ENCODE results near the gene HOXA9.

HOXA9 gene

DNA sequence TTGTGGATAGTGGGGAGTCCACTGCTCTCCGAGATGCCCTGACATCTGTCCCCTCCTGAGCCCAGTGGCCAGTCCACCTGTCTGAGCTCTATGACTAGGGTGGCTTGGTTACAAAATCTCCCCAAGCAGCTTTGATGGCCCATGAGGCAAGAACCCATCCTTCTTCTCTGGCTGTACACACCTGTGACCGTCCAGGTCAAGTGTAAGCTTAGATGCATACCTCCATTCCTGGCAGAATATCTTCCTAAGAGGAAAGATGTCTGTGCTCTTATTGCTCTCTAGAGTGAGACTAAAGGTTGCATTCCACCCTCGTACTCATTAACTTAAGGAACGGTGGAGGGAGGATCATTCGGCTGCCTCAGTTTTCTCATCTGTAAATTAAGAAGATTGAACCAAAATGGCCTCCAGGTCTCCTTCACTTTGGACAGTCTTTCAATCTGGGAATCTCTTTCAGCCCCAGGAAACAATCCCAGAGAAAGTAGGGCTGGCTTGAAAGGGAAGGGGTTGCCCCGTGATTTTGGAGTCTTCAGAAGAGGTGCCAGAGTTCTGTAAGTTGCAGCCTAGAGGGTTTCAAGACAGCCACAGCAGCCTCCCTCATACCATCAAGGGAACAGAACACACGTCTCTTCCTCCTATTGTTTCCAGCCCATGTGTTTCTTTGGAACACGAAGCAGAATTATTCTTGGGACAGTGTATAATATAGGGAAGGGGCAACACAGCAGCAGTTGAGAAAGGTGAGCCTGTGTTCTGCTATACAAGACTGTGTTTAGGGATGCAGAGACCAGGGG lies 40.2 kb downstream of the HOXA9 start:
- no peak for DNase-seq (ENCODE audit: low spot score)

DNA sequence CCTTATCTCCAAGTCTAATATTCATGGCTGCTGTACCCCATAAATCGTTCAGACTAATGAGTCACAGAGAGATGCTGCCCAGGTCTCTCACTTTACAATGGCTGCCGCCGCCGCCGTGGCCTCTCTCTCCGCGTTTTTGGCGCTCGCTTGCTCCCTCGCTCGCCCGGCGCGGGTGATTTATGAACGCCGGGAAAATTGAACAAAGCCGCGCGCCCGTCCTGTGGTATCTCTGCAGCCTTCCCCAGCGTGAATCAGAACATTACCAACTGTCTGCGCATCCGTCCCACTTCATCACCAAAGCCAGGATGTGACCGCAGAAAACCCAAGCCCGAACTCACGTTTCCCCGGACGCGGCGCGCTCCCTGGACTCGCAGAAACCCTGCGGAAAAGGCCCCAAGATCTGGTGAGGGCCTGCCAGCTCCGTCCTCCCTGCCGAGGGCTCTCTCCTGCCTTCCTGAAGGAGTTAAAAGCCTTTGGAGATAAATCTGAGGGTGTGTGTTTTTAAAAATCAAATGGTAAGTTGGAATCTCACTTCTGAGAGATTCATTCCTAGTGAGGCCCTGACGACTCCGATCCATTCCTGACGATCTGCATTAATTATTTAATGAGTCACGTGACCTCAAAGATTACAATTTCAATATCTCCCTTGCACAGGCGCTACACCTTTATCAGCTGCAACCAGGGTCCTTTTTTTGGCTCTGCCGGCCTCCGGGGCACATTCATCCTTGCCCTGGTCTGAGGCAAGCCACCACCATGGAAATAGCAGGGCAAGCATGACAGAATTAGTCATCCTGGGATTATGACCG lies 41.0 kb downstream of the HOXA9 start:
- DNase-seq (ENCODE audit: low spot score), result no peak

DNA sequence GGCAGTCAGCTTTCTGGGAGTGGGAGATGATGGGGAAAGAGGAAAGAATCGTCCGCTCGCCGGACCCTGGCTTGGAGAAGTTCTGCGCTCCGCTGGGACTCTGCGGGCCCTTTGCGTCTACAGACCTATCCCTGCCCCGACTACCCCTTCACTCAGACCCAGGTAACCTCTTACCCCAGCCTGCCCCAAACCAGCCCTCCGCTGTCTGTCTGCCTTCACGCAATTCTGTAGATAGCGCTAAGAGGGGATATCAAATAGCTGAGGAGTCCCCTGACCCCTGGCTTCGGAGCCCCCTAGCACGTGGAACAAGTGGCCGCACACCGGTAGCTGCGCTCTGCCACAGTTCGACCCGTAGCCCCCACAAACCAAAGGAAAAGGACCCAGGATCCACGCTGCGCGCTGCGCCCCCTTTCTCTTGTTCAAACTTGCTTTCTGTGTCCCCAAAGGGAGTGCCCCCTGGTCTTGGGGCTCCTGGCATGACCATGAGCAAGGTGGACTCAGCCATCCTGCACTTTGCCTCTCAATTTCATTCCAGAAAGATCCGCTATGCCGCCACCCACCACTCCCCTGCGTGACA lies 41.8 kb downstream of the HOXA9 start:
- DNase-seq (ENCODE audit: low spot score), result no peak

DNA sequence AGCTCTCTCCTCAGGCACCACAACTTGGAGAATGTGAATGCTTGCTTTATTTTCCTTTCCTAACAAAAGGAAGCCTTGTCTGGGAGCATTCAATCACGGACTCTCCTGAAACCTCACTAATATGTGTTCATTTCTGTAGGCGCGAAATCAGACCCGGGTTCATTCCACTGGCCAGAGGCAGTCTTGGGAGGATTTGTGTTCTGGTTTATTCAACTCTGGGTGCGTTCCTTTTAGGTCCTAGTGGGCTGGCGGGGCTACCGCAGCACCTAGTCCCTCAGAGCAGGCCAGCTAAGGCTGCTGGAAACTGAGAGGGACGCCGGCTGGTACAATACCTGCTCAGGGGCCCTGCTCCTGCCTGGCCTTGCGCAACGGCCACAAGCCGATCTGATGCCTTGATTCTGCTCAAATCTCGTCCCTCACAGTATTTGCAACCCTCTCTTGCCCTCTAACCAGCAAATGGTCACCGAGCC lies 42.3 kb downstream of the HOXA9 start:
- DNase-seq (ENCODE audit: low spot score), result no peak

DNA sequence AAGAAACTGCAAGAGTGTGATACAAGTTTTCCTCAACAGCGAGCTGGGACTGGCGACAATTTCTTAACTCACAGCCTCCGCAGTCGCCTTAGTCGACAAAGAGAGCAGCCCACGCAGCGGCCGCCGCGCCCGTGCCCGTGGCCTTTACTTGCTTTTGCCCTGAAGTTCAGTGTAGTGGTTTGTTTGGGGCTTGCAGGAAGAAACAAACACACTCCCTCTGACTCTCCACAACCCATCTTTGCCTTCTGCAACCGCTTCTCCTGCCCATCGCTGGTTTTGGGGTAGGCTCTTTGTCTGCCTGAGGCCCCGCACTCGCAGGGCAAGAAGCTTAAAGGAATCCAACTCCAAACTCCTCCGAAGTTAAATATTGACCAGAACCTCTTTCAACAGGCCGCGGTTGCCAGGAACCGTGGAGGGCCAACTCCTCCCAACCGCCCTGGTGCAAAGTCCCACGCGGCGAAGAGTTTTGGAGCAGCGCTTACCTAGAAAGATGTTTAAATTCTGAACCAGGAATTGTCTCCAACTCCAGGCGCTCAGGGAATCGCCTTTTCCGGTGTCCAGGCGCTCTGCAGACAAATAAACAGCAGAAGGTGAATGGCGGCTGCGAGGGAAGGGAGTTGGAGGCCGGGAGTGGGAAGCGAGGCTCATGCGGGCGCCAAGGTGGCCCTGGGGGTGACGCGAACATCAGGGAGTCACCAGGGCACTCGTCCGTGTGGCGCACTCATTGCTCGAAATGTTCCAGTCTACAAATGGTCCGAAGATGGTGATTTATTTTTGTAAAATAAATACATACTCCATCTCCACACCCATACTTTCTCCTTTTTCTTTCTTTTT lies 43.0 kb downstream of the HOXA9 start:
- DNase-seq (ENCODE audit: low spot score), result no peak

DNA sequence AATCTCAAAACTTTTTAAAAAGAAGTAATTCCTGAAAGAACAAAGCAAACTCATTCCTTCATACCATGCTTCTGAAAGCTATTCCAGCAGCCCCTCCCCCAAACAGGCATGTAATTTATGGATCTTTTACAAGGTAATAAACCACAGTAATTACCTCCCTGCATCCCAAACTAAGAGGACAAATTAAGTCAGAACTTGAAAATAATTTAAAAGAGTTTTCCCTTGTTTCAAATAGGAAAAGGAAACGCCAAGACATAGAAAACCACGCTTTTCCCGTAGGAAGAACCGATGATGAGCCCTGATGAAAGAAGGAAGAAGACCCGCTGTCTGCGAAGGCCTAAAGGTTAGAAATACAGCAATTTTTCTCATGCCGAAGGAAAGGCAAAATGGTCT lies 43.7 kb downstream of the HOXA9 start:
- no peak for DNase-seq (ENCODE audit: low spot score)

DNA sequence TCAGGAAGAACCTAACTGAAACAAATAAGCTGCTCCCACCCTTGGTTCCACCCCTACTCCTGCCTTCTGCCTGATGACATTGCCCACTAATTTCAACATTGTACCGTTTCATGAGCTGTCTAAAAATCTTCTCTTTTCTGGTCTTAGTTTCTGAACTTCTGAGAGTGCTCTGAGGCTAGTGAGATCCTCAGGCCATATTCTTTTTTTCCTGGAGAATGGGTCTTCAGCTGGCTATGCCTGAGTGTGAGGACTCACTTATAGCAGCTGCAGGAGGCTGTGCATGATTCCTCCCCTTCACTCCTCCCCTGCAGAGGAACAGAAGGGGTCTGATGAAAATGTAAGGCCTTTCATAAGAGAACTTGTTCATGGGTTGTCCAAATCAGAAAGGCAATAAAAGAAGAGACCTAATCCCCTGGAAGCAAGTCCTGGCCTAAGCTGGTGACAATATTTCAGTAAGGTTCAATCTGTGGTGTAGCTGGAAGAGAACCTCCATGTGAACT lies 45.9 kb downstream of the HOXA9 start:
- no peak for DNase-seq (ENCODE audit: low spot score)

DNA sequence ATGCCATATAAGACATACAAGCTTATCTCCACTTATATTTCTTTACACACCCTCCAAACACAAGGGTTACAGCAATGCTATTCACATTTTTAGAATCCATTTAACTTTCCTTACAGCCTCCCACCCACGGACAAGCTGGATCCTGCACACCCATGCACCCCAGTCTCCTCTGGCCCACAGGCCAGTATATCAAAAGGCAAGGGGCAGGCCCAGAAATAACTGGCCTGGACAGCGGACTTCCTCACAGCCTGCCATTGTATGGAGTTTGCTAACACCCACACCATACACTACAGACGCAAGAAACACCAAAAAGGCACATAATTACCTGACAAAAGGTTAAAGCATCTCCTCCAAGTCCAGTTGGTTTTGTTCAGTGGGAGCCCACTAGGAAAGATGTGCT lies 46.8 kb downstream of the HOXA9 start:
- no peak for DNase-seq (ENCODE audit: low spot score)

DNA sequence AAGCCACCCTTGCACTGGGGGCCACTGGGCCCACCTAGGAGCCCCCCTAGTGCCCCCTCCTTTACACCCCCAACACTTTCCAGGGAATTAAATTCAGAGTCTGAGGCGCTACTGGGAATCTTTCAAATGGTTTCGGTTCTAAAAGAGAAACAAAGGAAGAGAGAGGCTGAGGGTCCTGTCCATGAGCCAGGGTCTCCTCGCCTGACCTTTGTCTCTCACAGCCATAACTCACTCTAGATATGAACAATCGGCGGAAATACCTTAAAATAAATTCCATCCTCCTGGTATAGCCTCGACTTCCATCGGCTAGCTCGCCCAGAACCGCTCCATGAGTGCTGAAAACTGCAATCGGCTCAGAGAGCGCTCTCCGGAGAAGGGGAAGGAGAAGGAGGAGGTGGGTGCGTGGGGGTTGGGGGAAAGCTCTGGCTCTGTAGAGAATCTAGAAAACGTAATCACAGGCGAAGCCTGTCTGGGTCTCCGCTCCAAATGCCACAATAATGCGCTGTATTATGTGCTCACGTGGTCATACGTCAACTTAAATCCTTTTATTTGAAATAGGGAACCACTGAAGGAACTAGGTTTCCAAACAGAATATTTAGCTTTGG lies 47.3 kb downstream of the HOXA9 start:
- DNase-seq (ENCODE audit: low spot score), result no peak

DNA sequence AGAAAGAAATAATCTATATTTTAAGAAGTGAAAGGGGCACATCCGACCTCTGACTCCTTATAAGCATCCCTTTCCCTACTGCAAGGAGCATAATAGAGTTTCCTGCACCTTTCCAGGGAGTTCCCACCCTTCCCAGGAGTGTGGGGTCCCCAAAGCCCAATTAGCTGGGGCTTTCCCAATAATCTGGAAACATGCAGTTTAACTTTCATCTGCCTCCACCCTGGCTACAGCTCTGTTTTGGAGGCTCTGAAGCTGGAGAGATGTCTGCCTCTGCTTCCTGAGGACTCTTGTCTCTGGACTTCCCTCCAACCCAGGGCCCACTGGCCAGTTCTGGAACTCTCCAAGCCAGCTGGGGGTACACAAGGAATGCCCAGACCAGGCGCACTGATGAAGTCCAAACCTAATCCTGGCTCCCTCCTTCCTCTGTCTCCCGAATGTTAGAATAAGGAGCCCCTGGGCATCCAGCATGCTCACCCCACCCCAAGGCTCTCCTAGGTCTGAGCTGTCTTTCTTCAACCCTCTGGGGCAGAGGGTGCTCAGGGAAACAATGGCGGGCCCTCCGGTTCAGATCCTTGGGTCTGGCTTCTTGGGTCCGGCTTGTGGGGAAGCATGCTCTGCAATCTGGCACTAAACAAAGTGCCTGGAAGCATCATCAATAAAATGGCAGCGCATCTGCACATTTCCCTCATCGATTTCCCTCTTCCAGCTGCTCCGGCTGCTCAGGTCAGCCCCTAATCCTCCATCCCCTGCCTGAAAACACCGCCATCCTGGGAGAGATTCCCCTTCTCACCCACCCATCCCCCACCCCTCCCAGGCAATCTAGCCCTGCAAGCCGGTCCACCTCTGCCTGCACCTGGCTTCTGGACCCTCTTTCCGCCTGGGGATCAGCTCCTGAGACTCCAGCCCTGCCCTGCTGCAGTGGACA lies 48.1 kb downstream of the HOXA9 start:
- DNase-seq (ENCODE audit: low spot score), result no peak

DNA sequence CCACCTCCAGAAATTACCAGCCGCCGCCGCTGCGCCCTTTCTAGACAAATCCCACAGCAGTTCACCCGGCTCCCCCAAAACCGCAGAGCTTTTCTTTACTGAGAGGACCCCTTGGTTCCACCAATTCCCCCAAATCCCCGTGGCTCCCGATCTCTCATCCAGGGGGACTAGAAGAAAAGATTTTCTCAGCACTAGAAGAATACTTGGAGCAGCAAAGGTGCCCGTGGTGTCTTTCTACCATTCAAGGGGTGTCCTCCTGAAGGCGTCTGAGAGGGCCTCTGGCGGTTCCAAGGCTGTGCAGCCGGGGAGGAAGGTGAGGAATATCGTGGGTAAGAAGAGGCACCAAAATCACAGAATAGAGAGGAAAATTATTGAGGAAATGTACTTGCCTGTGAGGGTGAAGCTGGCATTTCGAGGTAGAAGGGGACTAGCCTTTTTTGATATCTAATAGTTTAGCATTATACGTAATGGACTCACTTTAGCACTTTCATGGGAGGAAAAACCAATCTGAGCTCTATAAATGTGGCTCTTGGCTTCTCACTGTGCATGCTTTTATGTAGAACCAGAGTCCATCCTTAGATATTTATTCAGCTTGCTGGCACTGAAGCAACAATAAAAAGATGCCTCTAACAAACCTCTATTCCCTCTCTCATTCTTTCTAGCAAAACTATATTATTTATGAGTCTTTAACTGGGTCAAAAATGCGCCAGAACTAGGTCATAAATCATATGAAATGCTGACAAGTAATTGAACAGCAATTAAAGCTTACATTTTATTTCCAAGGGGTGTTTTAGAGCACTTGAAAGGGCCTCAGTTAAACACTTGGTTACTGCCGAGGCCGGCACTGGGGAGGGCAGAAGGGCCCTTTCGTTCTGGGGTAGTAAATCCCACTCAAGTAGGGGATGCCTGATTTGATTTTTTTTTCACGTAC lies 49.0 kb downstream of the HOXA9 start:
- no peak for DNase-seq (ENCODE audit: low spot score)

DNA sequence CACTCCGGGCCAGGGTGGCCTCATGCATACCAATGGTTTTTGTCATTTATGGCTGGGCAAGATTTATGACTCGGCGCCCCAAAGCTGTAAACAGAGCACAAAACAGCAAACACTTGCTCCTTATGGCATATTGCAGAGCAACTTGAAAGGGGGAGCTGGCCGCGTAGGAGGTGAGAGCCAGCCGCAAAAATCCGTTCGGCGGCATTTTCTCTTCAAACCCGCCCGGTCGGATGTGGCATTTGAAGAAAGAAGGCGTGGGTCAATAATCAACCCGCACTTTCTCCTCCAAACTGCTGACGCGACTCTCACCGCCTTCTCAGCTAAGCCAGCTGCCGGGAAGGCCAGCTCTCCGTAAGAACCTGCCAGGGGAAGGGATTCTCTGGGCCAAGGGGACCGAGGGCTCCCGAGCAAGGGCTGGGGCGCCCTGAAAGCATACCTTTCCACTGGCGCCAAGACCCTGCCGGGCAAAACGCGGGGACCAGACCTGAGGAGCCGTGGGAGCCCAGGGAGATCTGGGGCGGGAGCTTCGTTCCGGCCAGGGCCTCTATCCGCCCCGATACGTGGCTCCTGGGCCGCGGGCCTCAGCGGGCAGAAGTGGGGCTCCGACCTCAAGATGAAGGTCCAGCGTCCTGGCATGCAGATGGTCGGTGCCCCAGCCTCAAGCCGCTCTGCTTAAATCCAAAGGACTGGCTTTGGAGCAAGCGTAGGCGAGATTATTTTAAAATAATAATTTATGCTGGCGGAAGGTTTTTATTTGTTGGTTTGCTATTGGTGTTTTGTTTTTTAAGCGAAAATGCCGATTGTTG lies 49.9 kb downstream of the HOXA9 start:
- no peak for DNase-seq (ENCODE audit: low spot score)

DNA sequence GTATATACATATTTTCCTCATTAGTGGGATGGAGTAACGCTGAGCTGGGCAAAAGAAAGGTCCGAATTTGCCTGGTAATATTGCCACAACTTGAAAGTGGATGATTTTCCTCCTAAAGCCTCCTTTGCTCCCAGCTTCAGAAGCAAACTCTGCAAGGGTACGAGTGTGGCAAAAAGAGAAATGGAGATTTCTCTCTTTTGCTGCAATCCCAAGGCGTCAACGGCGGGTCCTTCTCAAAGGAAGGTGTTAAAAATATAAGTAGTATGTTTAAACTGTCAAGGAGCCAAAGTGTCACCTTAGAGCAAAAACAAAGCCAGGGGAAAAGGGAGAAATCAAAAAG lies 50.5 kb downstream of the HOXA9 start:
- DNase-seq (ENCODE audit: low spot score), result no peak

DNA sequence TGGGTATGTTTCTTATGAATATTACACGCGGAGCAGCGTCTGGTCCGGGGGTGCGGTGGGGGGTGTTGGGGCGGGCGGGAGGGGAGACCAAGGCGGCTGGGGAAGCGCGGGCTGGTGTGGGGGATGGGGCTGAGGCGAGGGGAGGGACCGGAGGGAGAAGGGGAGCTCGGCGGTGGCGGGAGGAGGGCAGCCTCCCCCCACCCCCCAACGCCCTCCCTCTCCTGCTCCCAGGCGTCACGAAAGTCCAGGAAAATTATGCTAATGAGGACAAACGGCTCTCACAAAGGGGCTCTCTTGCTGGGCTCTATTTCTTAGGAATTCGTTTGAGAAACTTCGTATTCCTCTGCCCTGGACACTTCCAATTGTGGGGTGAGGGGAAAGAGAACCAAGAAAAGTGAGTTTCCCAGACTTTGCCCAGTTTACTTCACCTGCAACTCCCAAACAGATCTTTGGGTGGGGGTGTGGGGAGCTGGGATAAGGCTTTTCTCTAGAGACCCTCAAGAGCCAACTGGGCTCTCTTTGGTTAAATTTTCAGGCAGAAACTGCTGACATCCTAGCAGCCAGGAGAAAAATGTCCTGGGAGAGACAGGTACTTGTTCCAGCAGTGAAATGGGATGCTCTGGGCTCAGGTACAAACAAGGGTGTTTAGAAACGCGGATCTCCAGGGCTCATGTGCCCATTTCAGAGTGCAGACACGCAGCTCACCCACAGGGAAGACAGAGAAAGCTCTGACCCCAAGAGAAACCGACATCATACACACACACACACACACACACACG lies 51.2 kb downstream of the HOXA9 start:
- DNase-seq (ENCODE audit: low spot score), result no peak

DNA sequence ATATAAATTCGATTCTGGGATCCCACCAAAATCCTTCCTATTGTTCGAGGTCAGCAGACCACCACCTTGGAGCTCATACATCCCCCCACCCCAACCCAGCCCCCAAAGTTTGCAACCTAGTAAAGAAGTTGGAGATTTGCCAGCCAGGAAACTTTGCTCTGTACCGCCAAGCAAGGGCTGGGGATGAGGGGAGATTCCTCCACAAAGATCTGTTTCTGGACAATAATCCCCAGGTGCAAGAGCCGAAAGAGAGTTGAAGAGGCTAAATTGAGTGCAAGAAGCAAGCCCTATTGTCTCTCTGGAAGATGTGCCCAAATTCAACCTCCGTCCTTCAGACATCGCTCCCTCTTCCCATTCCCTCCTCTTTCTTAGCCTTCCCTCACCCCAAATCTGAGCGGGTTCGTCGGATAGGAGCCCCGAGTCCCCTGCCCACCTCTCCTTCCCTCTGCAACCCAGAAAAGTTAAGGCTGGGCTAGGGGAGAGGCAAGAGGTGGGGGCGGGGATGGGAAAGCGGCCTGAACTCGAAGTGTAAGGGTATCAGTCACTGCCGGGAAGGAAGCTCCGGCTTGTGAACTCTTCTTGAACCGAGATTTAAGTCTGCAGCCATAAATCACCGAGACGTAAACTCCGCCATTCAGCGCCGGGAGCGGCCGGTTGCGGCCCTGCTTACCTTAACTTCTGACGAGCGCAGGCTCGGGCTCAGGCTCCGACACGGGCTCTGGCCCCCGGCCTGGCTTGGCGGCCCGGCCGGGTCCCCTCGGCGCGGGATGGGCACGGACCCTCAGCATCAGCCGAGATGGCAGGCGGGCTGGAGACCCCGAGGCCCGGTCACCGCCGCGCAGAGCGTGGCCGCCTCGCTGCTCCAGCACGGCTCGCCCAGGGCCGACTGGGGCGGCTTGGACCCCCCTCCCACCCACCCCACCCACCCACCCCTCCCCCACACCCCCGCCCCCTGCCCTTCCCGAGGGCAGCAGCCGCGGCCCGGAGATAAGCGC lies 52.1 kb downstream of the HOXA9 start:
- no peak for DNase-seq (ENCODE audit: low spot score)

Measured in CD4-positive, alpha-beta T cell treated with Interleukin-2 at 100 ng/mL for 4 hours (primary cell).